Mammary epithelial cell (primary cell): ENCODE results near the gene CTDNEP1.

ENCODE experiments used
- EZH2 ChIP-seq: IDR thresholded peaks from 2 replicates; pipeline ENCODE4 v1.6.1; 2012; ENCODE audit warnings: low read length, inconsistent platforms, borderline replicate concordance
- TF ChIP-seq, protein P1 (sequence below), 2 donors: IDR thresholded peaks in 1 of 2; conservative IDR thresholded peaks in 1 of 2; 2 replicates each; pipeline ENCODE4 v1.5.1; 2011 to 2012; ENCODE audit warnings: inconsistent platforms in 2 of 2, low read length in 2 of 2, mild to moderate bottlenecking in 2 of 2, control low read depth in 1 of 2, low read depth in 1 of 2; ENCODE audit not compliant: insufficient read depth in 1 of 2; ENCODE audit errors: extremely low read depth in 1 of 2

GRCh38 chr17:7208754-7209460 lies 42.6 kb downstream of the CTDNEP1 start:
- TF ChIP-seq, protein P1, sequence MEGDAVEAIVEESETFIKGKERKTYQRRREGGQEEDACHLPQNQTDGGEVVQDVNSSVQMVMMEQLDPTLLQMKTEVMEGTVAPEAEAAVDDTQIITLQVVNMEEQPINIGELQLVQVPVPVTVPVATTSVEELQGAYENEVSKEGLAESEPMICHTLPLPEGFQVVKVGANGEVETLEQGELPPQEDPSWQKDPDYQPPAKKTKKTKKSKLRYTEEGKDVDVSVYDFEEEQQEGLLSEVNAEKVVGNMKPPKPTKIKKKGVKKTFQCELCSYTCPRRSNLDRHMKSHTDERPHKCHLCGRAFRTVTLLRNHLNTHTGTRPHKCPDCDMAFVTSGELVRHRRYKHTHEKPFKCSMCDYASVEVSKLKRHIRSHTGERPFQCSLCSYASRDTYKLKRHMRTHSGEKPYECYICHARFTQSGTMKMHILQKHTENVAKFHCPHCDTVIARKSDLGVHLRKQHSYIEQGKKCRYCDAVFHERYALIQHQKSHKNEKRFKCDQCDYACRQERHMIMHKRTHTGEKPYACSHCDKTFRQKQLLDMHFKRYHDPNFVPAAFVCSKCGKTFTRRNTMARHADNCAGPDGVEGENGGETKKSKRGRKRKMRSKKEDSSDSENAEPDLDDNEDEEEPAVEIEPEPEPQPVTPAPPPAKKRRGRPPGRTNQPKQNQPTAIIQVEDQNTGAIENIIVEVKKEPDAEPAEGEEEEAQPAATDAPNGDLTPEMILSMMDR (conservative IDR thresholded peaks at IDR 0.05 in 1 of 2, IDR thresholded peaks at IDR 0.05 in 1 of 2; ENCODE audit: extremely low read depth in 1 of 2, insufficient read depth in 1 of 2, low read depth in 1 of 2, low read length in 2 of 2), result no peak
- no peak for TF ChIP-seq EZH2
